UCSD-AML1 (cell line): ENCODE data around the gene S100B.

Experiments
- DNase-seq: peaks from one replicate; lab custom pipeline; 2025; ENCODE audit not compliant: unreplicated experiment; lab: John Stamatoyannopoulos, UW

Gene S100B

DNA sequence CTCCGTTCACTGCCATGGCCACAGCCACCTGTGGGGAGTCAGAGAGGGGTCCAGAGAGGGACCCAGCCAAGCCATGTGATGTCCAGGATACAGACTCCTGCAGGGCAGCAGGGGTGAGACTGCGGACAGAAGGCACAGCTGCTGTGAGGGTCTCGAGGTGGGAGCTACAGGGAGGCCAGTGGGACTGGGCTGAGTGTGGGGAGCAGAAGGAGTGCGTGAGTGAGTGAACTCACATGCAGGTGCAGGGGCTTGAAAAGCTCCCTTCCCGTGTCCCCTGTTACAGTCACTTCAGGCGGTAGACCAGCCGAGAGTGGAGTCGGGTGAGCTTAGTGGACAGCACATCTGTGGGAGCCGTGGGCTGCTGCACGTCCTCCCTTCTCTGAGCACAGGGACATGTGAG lies 42.4 kb downstream of the S100B start:
- no peak for DNase-seq

GRCh38 chr21:46561445-46562090 lies 43.3 kb downstream of the S100B start:
- no peak for DNase-seq

GRCh38 chr21:46560568-46561444 lies 44.1 kb downstream of the S100B start:
- DNase-seq: no peak

DNA sequence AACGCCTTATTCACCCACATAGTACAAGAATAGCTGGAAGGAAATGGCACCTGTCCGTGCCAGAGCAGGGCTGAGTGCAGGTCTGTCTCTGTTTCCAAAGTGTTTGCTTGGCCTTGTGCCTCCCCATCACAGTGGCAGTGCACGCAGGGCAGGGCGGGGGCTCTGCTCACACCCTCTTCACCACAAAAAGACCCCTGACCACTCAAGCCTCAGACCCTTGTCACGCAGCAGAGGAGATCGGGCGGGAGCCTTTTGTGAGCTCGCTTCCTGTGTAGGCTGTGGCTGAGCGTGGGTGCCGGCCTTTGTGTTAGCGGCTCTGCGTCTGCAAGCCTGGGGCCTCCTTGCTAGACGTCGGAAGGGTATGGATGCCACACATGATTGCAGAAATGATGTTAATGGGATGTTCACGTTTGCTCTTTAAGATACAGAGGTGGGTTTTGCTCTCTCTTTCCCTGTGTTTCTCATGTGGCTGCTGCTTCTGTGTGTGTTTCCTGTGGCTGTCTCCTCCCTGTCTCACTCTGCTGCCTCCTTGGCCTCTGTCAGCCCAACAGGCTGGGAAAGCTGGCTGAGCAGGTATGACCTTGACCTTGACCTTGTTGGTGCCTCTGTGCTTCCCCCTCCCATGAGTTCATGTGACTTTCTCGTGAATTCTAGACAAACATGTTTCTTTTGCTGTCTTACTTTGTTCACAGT lies 45.4 kb downstream of the S100B start:
- DNase-seq: no peak

DNA sequence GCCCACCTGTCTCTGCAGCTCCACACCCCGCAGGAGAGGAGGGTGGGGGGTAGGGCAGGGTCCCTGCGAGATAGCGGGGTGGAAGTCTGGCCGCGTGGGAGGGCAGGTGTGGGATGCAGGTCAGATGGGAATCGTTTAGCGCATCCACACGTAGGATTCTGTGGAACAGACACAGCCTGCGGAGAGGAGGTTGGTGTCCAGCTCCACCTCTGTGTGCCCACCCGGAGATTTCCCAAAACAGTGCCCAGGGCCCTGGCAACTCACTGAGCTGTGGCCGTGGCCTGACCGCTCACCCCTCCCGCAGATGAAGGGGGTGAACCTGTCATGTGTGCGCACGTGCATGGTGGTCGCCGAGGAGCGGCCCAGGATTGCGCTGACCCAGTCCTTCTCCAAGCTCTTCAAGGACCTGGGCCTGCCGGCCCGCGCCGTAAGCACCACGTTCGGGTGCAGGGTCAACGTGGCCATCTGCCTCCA lies 46.9 kb downstream of the S100B start:
- no peak for DNase-seq

DNA sequence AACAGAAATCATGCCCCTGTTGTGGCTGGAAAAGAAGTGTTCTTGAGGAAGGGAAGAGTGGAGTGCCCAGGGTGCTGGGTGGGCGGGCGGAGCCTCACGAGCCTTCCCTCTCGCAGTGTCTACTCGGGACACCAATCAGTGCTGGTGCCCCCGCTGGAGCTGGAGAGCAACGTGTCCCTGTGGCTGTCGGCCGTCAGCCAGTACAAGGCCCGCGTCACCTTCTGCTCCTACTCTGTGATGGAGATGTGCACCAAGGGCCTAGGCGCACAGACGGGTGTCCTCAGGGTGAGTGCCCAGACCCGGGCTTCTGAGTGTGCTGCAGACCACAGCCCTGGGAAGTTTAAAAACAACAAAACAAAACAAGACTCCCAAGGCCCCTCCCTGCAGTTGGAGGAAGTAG lies 47.4 kb downstream of the S100B start:
- no peak for DNase-seq

GRCh38 chr21:46556802-46557201 lies 48.1 kb downstream of the S100B start:
- no peak for DNase-seq

GRCh38 chr21:46555678-46556077 lies 49.2 kb downstream of the S100B start:
- DNase-seq: no peak

DNA sequence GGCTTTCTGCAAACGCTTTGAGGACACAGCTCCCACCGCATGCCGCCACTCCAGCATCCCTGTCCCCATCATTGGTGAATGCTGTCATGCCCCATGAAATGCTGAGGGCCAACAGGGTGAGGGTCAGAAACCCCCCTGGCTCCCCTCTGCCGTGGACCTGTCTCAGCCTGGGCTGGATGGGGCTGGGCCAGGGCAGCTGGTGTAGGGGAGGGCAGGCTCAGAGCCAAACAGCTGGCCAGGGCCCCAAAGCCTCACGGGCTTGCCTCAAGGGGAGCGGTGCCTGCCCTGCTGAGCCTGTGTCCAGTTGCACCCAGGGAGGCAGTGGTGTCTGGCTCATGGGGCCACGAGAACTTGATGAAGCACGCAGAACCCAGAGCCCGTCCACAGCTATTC lies 49.7 kb downstream of the S100B start:
- DNase-seq: no peak

- no peak for DNase-seq
Measured at GRCh38 chr21:46554431-46555224, 50.3 kb downstream of the S100B start.

DNA sequence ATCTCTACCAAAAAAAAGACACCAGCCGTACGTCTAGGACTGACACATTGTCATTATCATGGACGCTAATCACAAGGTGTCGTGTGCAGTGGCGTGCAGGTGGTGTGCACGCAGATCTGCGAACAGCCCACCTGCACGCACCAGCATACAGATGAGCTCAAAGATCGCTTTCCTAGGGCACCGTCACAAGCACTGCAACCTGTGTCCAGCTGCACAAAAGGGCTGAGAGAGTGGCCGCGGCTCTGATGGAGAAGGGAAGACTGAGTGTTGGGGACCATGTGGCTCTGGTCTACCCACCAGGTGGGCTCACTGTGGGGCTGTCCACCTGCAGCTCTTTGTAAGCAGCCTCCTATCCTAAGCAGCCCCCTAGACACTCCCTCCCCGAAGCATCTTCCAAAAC lies 50.9 kb downstream of the S100B start:
- DNase-seq: no peak

DNA sequence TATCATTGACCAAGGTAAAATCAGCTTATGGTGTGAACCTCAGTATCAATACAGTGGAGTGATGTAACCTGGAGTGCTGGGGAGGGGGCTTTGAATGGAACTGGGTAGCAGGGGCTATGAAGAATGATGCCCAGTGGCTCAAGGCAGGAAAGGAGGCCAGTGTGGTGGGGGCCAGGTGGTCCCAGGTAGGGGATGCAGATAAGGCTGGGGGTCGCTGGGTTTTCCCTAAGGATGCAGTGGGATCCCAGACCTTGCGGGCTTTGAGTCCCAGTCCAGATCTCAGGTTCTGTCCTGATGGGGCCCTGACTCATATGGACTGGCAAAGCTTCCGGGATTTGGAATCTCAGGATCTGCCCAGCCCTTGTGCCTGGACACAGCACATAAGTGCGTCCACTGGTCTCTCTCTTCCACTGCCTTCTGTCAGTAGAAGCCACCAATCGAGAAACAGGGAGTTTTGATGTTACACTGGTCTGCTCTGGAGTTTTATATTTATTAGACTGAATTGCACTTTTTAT lies 52.0 kb downstream of the S100B start:
- no peak for DNase-seq

GRCh38 chr21:46552274-46552673 lies 52.6 kb downstream of the S100B start:
- no peak for DNase-seq

DNA sequence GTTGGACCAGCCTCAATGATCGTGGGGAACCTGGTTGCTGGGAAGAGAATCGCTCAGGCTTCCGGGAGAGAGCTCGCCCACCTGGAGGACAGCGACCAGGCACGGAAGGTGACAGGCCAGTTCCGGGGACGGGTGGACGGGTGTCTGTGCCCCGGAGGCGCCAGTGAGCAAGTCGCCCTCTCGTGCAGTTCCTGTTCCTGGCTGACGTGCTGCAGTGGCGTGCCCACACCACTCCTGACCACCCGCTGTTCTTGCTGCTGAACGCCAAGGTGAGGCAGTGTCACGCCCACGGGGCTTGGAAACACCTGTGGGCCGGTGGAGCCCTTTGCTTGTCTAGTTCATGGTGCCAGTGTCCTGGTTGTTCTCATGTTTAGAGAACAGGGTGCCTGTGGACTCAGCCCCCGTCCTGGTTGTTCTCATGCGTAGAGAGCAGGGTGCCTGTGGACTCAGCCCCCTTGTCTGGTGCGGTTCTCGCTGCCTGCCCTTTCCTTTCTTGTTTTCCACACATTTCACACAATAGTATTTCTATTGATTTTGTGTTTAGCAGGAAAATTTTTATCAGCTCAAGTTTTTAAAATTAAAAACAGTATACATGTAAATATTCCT lies 53.1 kb downstream of the S100B start:
- DNase-seq: peak; percentile 59

GRCh38 chr21:46550116-46550941 lies 54.6 kb downstream of the S100B start:
- no peak for DNase-seq

DNA sequence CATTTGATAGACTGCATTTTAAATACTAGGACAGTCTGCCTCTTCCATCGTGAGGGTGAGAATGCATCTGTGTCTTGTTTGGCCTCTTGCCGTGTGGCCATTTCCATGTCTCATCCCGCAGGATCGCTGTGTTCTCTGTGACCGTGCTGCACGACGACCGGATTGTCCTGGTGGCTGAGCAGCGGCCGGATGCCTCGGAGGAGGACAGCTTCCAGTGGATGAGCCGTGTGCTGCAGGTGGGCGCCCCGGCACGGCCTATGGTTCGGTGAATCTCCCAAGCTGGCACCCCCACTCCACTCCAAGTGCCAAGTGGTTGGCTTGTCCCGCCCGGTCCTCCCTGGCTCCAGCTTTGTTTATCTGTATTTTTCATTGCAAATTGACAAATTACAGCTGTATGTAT lies 55.2 kb downstream of the S100B start:
- no peak for DNase-seq
